Large intestine (tissue), 3 donors: ENCODE results near the gene ZNF75A. TPM values are rescaled to one million over a fixed set of nuclear protein-coding genes. Genes with fewer than 3 reads are reported as not detected.
A peak's percentile ranks its signal among the peaks of the same experiment; 100 is the strongest.
"Not testable (repeated sequence)": the region's sequence is repeated elsewhere in the genome, so short reads cannot be mapped to it uniquely, and the experiment has no call there.

Experiments used
- DNase-seq, 2 donors: peaks; one replicate each; pipeline versions ENCODE4 v3.0.0 to v3.0.0-alpha.2; 2013
- H3K27ac ChIP-seq: one replicate; pipeline ENCODE4 v1.5.1; 2013; ENCODE audit warnings: low read length
- H3K27me3 ChIP-seq: 2 replicates; pipeline ENCODE4 v1.6.1; 2013; ENCODE audit warnings: low read length; ENCODE audit not compliant: control insufficient read depth, insufficient read depth
- H3K36me3 ChIP-seq: 2 replicates; pipeline ENCODE4 v1.6.1; 2013; ENCODE audit warnings: low read length; ENCODE audit not compliant: control insufficient read depth, insufficient read depth
- H3K4me1 ChIP-seq: one replicate; pipeline ENCODE4 v1.6.1; 2013; ENCODE audit warnings: low read length; ENCODE audit not compliant: control insufficient read depth, insufficient read depth
- H3K4me3 ChIP-seq: one replicate; pipeline ENCODE4 v1.5.1; 2013; ENCODE audit warnings: low read length
- H3K9me3 ChIP-seq: one replicate; pipeline ENCODE4 v1.6.1; 2013; ENCODE audit warnings: mild to moderate bottlenecking, low read depth, low read length, moderate library complexity; ENCODE audit not compliant: control insufficient read depth
- WGBS: methylation state at CpG from one replicate; pipeline ENCODE4 v1.1.5; 2013; ENCODE audit warnings: low lambda C conversion rate; ENCODE audit not compliant: insufficient coverage; 5-methylcytosine and 5-hydroxymethylcytosine counted together
- polyA plus RNA-seq: library from polyadenylated mRNA; unstranded; fragments of 120-200 nt; gene quantifications from one replicate; pipeline ENCODE4 v1.2.1, GENCODE V29; 2013

The ZNF75A gene
- polyA plus RNA-seq, 1 donor, result 40.6 TPM

- not testable (repeated sequence) for H3K27me3 ChIP-seq, H3K36me3 ChIP-seq, DNase-seq, H3K27ac ChIP-seq, H3K4me3 ChIP-seq, H3K9me3 ChIP-seq, H3K4me1 ChIP-seq
- WGBS, result 100% methylated on average over 2 of the region's 5 CpGs
Measured at GRCh38 chr16:3270718-3271117, 34.6 kb upstream of the ZNF75A start.

- H3K27me3 ChIP-seq, DNase-seq, H3K36me3 ChIP-seq, H3K9me3 ChIP-seq, H3K4me1 ChIP-seq, H3K27ac ChIP-seq, H3K4me3 ChIP-seq: not testable (repeated sequence)
- WGBS, result 100% methylated on average over 1 of the region's 22 CpGs
Measured at GRCh38 chr16:3271281-3271680, 34.0 kb upstream of the ZNF75A start.

GRCh38 chr16:3274490-3274889 lies 30.8 kb upstream of the ZNF75A start:
- Histone ChIP-seq H3K9me3 (no peaks in the 10 kb centered on the region), H3K4me1 (no peaks in the 10 kb centered on the region), H3K27ac (no peak overlapping the region), H3K4me3 (no peak overlapping the region), H3K27me3 (peaks cover 15% of the 10 kb centered on the region), H3K36me3 (no peaks in the 10 kb centered on the region)
- no peak for DNase-seq
- 88% methylated on average over 2 of the region's 4 CpGs for WGBS

GRCh38 chr16:3274947-3275346 lies 30.4 kb upstream of the ZNF75A start:
- Histone ChIP-seq H3K4me3 (no peak overlapping the region), H3K9me3 (no peaks in the 10 kb centered on the region), H3K36me3 (no peaks in the 10 kb centered on the region), H3K27me3 (peaks cover 15% of the 10 kb centered on the region), H3K27ac (no peak overlapping the region), H3K4me1 (no peaks in the 10 kb centered on the region)
- DNase-seq, result no peak

- H3K27me3 ChIP-seq, result peaks cover 15% of the 10 kb centered on the region
- 100% methylated on average over 1 of the region's 5 CpGs for WGBS
- no peak for DNase-seq
- no peak overlapping the region for H3K4me3 ChIP-seq
- no peak overlapping the region for H3K27ac ChIP-seq
- H3K36me3 ChIP-seq, result no peaks in the 10 kb centered on the region
- H3K9me3 ChIP-seq, result no peaks in the 10 kb centered on the region
- H3K4me1 ChIP-seq, result no peaks in the 10 kb centered on the region
Measured at GRCh38 chr16:3276679-3277078, 28.6 kb upstream of the ZNF75A start.

GRCh38 chr16:3281222-3281820 lies 24.0 kb upstream of the ZNF75A start:
- H3K36me3 ChIP-seq, result peaks cover 15% of the 10 kb centered on the region
- no peak overlapping the region for H3K27ac ChIP-seq
- peaks cover 3% of the 10 kb centered on the region for H3K4me1 ChIP-seq
- peaks cover 5% of the 10 kb centered on the region for H3K9me3 ChIP-seq
- peaks cover 6% of the 10 kb centered on the region for H3K27me3 ChIP-seq
- DNase-seq, result no peak
- no CpG with 5 or more reads among the region's 6 CpGs for WGBS
- H3K4me3 ChIP-seq, result no peak overlapping the region

GRCh38 chr16:3282103-3282729 lies 23.1 kb upstream of the ZNF75A start:
- H3K4me3 ChIP-seq, result peak overlapping the region; percentile 90
- H3K27me3 ChIP-seq, result no peaks in the 10 kb centered on the region
- H3K9me3 ChIP-seq, result peaks cover 8% of the 10 kb centered on the region
- WGBS, result no CpG with 5 or more reads among the region's 29 CpGs
- peaks cover 21% of the 10 kb centered on the region for H3K36me3 ChIP-seq
- no peak for DNase-seq
- H3K4me1 ChIP-seq, result peaks cover 3% of the 10 kb centered on the region
- peak overlapping the region; percentile 99 for H3K27ac ChIP-seq

- Histone ChIP-seq H3K27ac (peak within 1 kb of the TSS; percentile 99), H3K4me1 (peaks cover 3% of the 10 kb centered on the region), H3K4me3 (peak within 1 kb of the TSS; percentile 90), H3K9me3 (peaks cover 14% of the 10 kb centered on the region), H3K27me3 (no peaks in the 10 kb centered on the region), H3K36me3 (peaks cover 24% of the 10 kb centered on the region)
- DNase-seq, result peak; percentile 97 to 99
- WGBS, result no CpG with 5 or more reads among the region's 72 CpGs
Measured at GRCh38 chr16:3282730-3283542, 22.4 kb upstream of the ZNF75A start, which contains the start of gene ZNF263. TSS of gene ZNF263 (plus strand) at chr16:3283491. CDS start at chr16:3283819, 328 bp downstream.

GRCh38 chr16:3283543-3284447 lies 21.5 kb upstream of the ZNF75A start:
- H3K4me1 ChIP-seq, result peaks cover 3% of the 10 kb centered on the region
- peak overlapping the region; percentile 99 for H3K27ac ChIP-seq
- peaks cover 22% of the 10 kb centered on the region for H3K9me3 ChIP-seq
- H3K27me3 ChIP-seq, result no peaks in the 10 kb centered on the region
- no CpG with 5 or more reads among the region's 56 CpGs for WGBS
- H3K4me3 ChIP-seq, result peak overlapping the region; percentile 90
- H3K36me3 ChIP-seq, result peaks cover 30% of the 10 kb centered on the region
- no peak for DNase-seq

- no CpG with 5 or more reads among the region's 6 CpGs for WGBS
- no peaks in the 10 kb centered on the region for H3K27me3 ChIP-seq
- H3K36me3 ChIP-seq, result peaks cover 43% of the 10 kb centered on the region
- H3K4me1 ChIP-seq, result peaks cover 3% of the 10 kb centered on the region
- no peak for DNase-seq
- no peak overlapping the region for H3K27ac ChIP-seq
- H3K9me3 ChIP-seq, result peaks cover 34% of the 10 kb centered on the region
- peak overlapping the region; percentile 90 for H3K4me3 ChIP-seq
Measured at GRCh38 chr16:3285131-3285530, 20.2 kb upstream of the ZNF75A start.
